SU-DHL-6 (cell line): ENCODE measurements around the gene CIT.

Experiments used
- EZH2phosphoT487 ChIP-seq: fragments of 200-600 bp; sonication (generic), shearing (Covaris generic); conservative IDR thresholded peaks from 2 replicates; pipeline ENCODE4 v1.6.1; 2018; ENCODE audit warnings: mild to moderate bottlenecking, antibody characterized with exemption, low read length, moderate library complexity, mixed read lengths
- TF ChIP-seq, protein P1 (sequence below): fragments of 200-600 bp; sonication (generic); IDR thresholded peaks from one replicate; pipeline ENCODE4 v1.5.1; 2017; ENCODE audit warnings: antibody characterized with exemption, mild to moderate bottlenecking, low read length, moderate library complexity; ENCODE audit not compliant: insufficient read depth, poor library complexity, severe bottlenecking

DNA sequence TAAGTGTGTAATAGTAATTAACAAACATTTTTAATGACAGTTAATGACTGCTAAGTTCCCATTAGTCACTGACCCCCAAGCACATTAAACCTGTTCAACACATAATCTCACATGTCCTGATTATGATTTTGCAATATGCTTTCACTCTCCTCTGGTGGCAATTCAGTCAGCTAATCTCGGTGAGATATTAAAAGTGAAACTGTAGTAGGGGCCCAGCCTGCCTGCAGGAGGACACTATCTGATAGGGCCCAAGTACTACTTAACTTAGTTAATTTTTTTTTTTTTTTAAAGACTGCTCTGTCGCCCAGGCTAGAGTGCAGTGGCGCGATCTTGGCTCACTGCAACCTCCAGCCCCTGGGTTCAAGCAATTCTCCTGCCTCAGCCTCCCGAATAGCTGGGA, 48.8 kb downstream of the CIT start:
- TF ChIP-seq, protein P1, sequence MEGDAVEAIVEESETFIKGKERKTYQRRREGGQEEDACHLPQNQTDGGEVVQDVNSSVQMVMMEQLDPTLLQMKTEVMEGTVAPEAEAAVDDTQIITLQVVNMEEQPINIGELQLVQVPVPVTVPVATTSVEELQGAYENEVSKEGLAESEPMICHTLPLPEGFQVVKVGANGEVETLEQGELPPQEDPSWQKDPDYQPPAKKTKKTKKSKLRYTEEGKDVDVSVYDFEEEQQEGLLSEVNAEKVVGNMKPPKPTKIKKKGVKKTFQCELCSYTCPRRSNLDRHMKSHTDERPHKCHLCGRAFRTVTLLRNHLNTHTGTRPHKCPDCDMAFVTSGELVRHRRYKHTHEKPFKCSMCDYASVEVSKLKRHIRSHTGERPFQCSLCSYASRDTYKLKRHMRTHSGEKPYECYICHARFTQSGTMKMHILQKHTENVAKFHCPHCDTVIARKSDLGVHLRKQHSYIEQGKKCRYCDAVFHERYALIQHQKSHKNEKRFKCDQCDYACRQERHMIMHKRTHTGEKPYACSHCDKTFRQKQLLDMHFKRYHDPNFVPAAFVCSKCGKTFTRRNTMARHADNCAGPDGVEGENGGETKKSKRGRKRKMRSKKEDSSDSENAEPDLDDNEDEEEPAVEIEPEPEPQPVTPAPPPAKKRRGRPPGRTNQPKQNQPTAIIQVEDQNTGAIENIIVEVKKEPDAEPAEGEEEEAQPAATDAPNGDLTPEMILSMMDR = no peak
- TF ChIP-seq EZH2phosphoT487 = no peak
